Amniotic stem cell (primary cell): ENCODE results near the gene ACTL10.

Experiments
- DNase-seq: peaks from one replicate; lab custom pipeline; 2025; lab: John Stamatoyannopoulos, UW

The ACTL10 gene

GRCh38 chr20:33677991-33678702 lies 11.4 kb downstream of the ACTL10 start:
- no peak for DNase-seq

GRCh38 chr20:33679758-33680485 lies 13.2 kb downstream of the ACTL10 start:
- DNase-seq = no peak

- no peak for DNase-seq
Observed at GRCh38 chr20:33680686-33681085, 13.9 kb downstream of the ACTL10 start.

GRCh38 chr20:33681288-33681687 lies 14.5 kb downstream of the ACTL10 start:
- DNase-seq = no peak

- DNase-seq = no peak
Observed at GRCh38 chr20:33681728-33682353, 15.1 kb downstream of the ACTL10 start.

- no peak for DNase-seq
Observed at GRCh38 chr20:33684533-33685327, 18.0 kb downstream of the ACTL10 start.

- DNase-seq = no peak
Observed at GRCh38 chr20:33685328-33686099, 18.8 kb downstream of the ACTL10 start.

- DNase-seq = peak; percentile 91
Observed at GRCh38 chr20:33686100-33686983, 19.6 kb downstream of the ACTL10 start, which contains the start of gene E2F1. Gene E2F1 (minus strand): TSS chr20:33686385. CDS start chr20:33686264, 121 bp downstream.

- DNase-seq = no peak
Observed at GRCh38 chr20:33686984-33687366, 20.2 kb downstream of the ACTL10 start.

GRCh38 chr20:33687370-33687915 lies 20.7 kb downstream of the ACTL10 start:
- no peak for DNase-seq

GRCh38 chr20:33687993-33688937 lies 21.5 kb downstream of the ACTL10 start:
- DNase-seq = no peak

GRCh38 chr20:33688938-33689424 lies 22.2 kb downstream of the ACTL10 start:
- DNase-seq = no peak

GRCh38 chr20:33689493-33689892 lies 22.8 kb downstream of the ACTL10 start:
- no peak for DNase-seq

- DNase-seq = no peak
Observed at GRCh38 chr20:33689973-33690372, 23.2 kb downstream of the ACTL10 start.

GRCh38 chr20:33693289-33693688 lies 26.5 kb downstream of the ACTL10 start:
- no peak for DNase-seq

GRCh38 chr20:33693741-33694638 lies 27.2 kb downstream of the ACTL10 start:
- no peak for DNase-seq

GRCh38 chr20:33694639-33695012 lies 27.9 kb downstream of the ACTL10 start:
- no peak for DNase-seq

- DNase-seq = no peak
Observed at GRCh38 chr20:33696448-33696847, 29.7 kb downstream of the ACTL10 start.
